Measurements from ENCODE around the gene GRK3. TPM values are rescaled to one million over a fixed set of nuclear protein-coding genes. Genes with fewer than 3 reads are reported as not detected.

The GRK3 gene
- total and polyA plus RNA-seq, 10 of the 15 experiments (the other 5 are each of a cell fraction or from before 2014, with no cell fraction given) = 3.1 to 35.1 (median 14.7) TPM

DNA sequence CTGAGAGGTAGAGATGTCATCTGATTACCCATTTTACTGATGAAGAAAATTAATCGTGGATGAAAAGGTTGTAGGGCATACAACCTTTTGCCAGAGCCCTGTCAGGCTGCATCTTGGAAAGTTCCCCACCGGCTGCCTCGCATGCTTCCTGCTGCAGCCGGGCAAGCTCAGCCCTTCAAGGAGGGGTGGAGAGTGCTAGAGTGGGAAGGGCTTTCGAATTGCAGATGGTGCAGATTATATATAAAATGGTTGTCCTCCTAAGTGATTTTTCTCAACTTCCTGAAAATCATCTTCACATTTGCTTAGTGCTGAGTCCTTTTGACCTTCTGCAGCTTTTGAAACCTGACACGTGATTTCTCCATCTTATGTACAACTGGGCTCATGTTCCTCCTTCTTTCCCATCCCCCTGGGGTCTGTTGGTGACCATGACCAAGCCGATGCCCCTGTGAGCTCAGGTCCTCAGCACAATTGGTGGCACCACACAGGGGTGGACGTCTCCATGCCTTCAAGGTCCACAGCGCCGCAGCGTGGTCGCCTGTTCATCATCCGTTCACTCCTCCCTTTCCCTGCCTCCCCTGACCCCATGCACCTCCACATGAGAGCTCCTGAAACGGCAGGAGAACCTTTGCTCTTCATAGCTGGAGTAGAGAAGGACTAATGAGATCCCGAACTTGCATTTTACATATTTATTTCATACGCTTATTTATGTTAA, 129.9 kb downstream of the GRK3 start:
- in situ Hi-C loops (cut with MboI) = no loop called here
- Histone ChIP-seq H3K4me2 (ENCODE audit: control insufficient read depth, insufficient read depth) (no peak overlapping the region), H2AFZ (ENCODE audit: control insufficient read depth, low read depth, low read length) (no peak overlapping the region), H4K20me1 (ENCODE audit: control insufficient read depth, insufficient read depth) (no peaks in the 10 kb centered on the region), H3K9me3 (replicated peaks; ENCODE audit: control insufficient read depth, insufficient read depth, low read length) (no peaks in the 10 kb centered on the region), H3K9ac (ENCODE audit: control insufficient read depth, insufficient read depth, low read length) (no peak overlapping the region), H3K79me2 (ENCODE audit: control insufficient read depth, insufficient read depth, low read length) (no peaks in the 10 kb centered on the region), H3K27me3 (replicated peaks in 1 of 2; ENCODE audit: control insufficient read depth in 2 of 2, insufficient read depth in 2 of 2, low read length in 1 of 2) (no peaks in the 10 kb centered on the region), H3K27ac (ENCODE audit: control insufficient read depth, insufficient read depth) (no peak overlapping the region), H3K4me1 (ENCODE audit: control insufficient read depth, insufficient read depth, low read length) (no peaks in the 10 kb centered on the region), H3K4me3 (no peak overlapping the region), H3K36me3 (ENCODE audit: control insufficient read depth in 2 of 2, insufficient read depth in 2 of 2, low read length in 1 of 2) (peaks cover 6 to 25% of the 10 kb centered on the region in 2 experiments; a peak in 3 of 4 replicates)
- BruUV-seq (replicated peaks) = no TSS peak
- no peak for DNase-seq (ENCODE audit: low read depth, low spot score)
- WGBS (ENCODE audit: insufficient coverage, insufficient replicate concordance, low lambda C conversion rate, missing lambda C conversion rate) = 87% methylated on average over 16 of the region's 16 CpGs
- ATAC-seq = no peak
- RAD21 ChIA-PET (ENCODE audit: unreplicated experiment) = no interaction called here
- POLR2A ChIA-PET = interaction anchor here (0.7 kb wide), 1 partner anchor 122 kb away, joined by 3 read pairs; no protein-coding TSS in a partner anchor
- intact Hi-C loops (cut with micrococcal nuclease; ENCODE audit: unreplicated experiment) = no loop called here
- CTCF ChIA-PET = interaction anchor here (2.1 kb wide), 1 partner anchor 150 kb away, joined by 9 read pairs; no protein-coding TSS in a partner anchor
- FAIRE-seq = no peak
- TF ChIP-seq, protein P1, sequence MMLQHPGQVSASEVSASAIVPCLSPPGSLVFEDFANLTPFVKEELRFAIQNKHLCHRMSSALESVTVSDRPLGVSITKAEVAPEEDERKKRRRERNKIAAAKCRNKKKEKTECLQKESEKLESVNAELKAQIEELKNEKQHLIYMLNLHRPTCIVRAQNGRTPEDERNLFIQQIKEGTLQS (IDR thresholded peaks at IDR 0.05; ENCODE audit: borderline replicate concordance, extremely low read depth, low read depth, low read length) = no peak
- TF ChIP-seq NFYB (IDR thresholded peaks at IDR 0.05; ENCODE audit: insufficient read depth, low read depth, low read length) = no peak
- no peak for TF ChIP-seq PAX8 (IDR thresholded peaks at IDR 0.05)
- no peak for TF ChIP-seq MYB (IDR thresholded peaks at IDR 0.05; ENCODE audit: borderline replicate concordance, low read depth, low read length)
- no peak for TF ChIP-seq HDAC6 (IDR thresholded peaks at IDR 0.05; ENCODE audit: unreplicated experiment)
- no peak for TF ChIP-seq GATAD2B (conservative IDR thresholded peaks at IDR 0.05; ENCODE audit: low read depth)
- no peak for TF ChIP-seq MTA3 (IDR thresholded peaks at IDR 0.05; ENCODE audit: borderline replicate concordance, low read length)
- TF ChIP-seq CBFB (IDR thresholded peaks at IDR 0.05; ENCODE audit: low read depth) = no peak
- no peak for TF ChIP-seq RELA (IDR thresholded peaks at IDR 0.05; ENCODE audit: borderline replicate concordance, partially characterized antibody)
- TF ChIP-seq SUPT20H (IDR thresholded peaks at IDR 0.05; ENCODE audit: borderline replicate concordance, control insufficient read depth, low read depth, low read length) = no peak
- TF ChIP-seq, protein P2, sequence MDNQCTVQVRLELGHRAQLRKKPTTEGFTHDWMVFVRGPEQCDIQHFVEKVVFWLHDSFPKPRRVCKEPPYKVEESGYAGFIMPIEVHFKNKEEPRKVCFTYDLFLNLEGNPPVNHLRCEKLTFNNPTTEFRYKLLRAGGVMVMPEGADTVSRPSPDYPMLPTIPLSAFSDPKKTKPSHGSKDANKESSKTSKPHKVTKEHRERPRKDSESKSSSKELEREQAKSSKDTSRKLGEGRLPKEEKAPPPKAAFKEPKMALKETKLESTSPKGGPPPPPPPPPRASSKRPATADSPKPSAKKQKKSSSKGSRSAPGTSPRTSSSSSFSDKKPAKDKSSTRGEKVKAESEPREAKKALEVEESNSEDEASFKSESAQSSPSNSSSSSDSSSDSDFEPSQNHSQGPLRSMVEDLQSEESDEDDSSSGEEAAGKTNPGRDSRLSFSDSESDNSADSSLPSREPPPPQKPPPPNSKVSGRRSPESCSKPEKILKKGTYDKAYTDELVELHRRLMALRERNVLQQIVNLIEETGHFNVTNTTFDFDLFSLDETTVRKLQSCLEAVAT (IDR thresholded peaks at IDR 0.05) = no peak
- TF ChIP-seq, protein P3, sequence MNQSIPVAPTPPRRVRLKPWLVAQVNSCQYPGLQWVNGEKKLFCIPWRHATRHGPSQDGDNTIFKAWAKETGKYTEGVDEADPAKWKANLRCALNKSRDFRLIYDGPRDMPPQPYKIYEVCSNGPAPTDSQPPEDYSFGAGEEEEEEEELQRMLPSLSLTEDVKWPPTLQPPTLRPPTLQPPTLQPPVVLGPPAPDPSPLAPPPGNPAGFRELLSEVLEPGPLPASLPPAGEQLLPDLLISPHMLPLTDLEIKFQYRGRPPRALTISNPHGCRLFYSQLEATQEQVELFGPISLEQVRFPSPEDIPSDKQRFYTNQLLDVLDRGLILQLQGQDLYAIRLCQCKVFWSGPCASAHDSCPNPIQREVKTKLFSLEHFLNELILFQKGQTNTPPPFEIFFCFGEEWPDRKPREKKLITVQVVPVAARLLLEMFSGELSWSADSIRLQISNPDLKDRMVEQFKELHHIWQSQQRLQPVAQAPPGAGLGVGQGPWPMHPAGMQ (IDR thresholded peaks at IDR 0.05; ENCODE audit: borderline replicate concordance) = no peak
- no peak for TF ChIP-seq RCOR1 (conservative IDR thresholded peaks at IDR 0.05; ENCODE audit: low read depth, low read length)
- TF ChIP-seq BCL11A (IDR thresholded peaks at IDR 0.05; ENCODE audit: low read depth, low read length) = no peak
- no peak for TF ChIP-seq EZH2 (IDR thresholded peaks at IDR 0.05; ENCODE audit: borderline replicate concordance, control insufficient read depth, low read depth, low read length)
- TF ChIP-seq POU2F2 (IDR thresholded peaks at IDR 0.05; ENCODE audit: borderline replicate concordance, low read depth, low read length) = no peak
- SMC1A ChIA-PET (ENCODE audit: uncharacterized antibody, unreplicated experiment) = interaction anchor here (1.0 to 1.9 kb wide), 3 partner anchors 19 to 125 kb away, joined by 3 to 4 read pairs (median 4); no protein-coding TSS in a partner anchor

All from GM12878 (cell line).